IPS-20b (cell line): ENCODE results near the gene VPS50.

Experiments
- H3K27ac ChIP-seq: one replicate; pipeline ENCODE4 v1.5.1; 2013; ENCODE audit warnings: low read length
- H3K27me3 ChIP-seq: 2 replicates; pipeline ENCODE4 v1.6.1; 2013; ENCODE audit warnings: mild to moderate bottlenecking, low read length, inconsistent platforms; ENCODE audit not compliant: insufficient read depth
- H3K36me3 ChIP-seq: 2 replicates; pipeline ENCODE4 v1.6.1; 2013; ENCODE audit warnings: low read depth, mild to moderate bottlenecking, inconsistent platforms, low read length, moderate library complexity; ENCODE audit not compliant: insufficient read depth
- H3K4me1 ChIP-seq: 2 replicates; pipeline ENCODE4 v1.6.1; 2013; ENCODE audit warnings: mild to moderate bottlenecking, control low read depth, inconsistent platforms, low read length, moderate library complexity; ENCODE audit not compliant: insufficient read depth
- H3K4me3 ChIP-seq: 2 replicates; pipeline ENCODE4 v1.5.1; 2013; ENCODE audit warnings: mild to moderate bottlenecking, low read length, inconsistent platforms
- H3K9ac ChIP-seq: 2 replicates; pipeline ENCODE4 v1.6.1; 2013; ENCODE audit warnings: low read depth, mild to moderate bottlenecking, inconsistent platforms, low read length, moderate library complexity
- H3K9me3 ChIP-seq: 2 replicates; pipeline ENCODE4 v1.6.1; 2013; ENCODE audit warnings: mild to moderate bottlenecking, low read depth, low read length, inconsistent platforms; ENCODE audit not compliant: insufficient read depth

VPS50 gene

GRCh38 chr7:93374345-93374940, 142.3 kb downstream of the VPS50 start:
- H3K4me1 ChIP-seq: no peaks in the 10 kb centered on the region
- H3K36me3 ChIP-seq: no peaks in the 10 kb centered on the region
- H3K9ac ChIP-seq: no peak overlapping the region
- H3K4me3 ChIP-seq: no peak overlapping the region
- no peak overlapping the region for H3K27ac ChIP-seq
- H3K27me3 ChIP-seq: no peaks in the 10 kb centered on the region
- H3K9me3 ChIP-seq: no peaks in the 10 kb centered on the region

DNA sequence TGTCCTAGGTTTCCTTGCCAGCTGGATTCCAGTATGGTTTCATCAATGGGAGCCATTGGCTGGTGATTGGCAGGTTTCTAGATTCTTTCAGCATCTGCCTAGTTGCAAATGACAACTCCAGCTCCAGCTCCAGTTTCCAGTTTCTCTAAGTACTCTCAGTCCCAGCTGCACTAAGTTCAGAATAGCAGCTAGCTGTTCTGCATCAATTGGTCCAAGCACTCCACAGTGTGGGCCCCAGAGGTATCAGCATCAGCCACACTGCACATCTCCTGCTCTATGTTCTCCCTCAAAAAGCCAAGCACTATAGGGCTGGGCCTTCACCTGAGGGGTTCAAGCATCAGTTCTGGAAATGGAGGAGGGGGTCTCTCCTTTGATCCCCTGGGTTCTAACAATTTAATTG, 143.4 kb downstream of the VPS50 start:
- no peak overlapping the region for H3K4me3 ChIP-seq
- no peaks in the 10 kb centered on the region for H3K27me3 ChIP-seq
- H3K4me1 ChIP-seq: no peaks in the 10 kb centered on the region
- H3K9ac ChIP-seq: no peak overlapping the region
- H3K27ac ChIP-seq: no peak overlapping the region
- H3K36me3 ChIP-seq: no peaks in the 10 kb centered on the region
- no peaks in the 10 kb centered on the region for H3K9me3 ChIP-seq

DNA sequence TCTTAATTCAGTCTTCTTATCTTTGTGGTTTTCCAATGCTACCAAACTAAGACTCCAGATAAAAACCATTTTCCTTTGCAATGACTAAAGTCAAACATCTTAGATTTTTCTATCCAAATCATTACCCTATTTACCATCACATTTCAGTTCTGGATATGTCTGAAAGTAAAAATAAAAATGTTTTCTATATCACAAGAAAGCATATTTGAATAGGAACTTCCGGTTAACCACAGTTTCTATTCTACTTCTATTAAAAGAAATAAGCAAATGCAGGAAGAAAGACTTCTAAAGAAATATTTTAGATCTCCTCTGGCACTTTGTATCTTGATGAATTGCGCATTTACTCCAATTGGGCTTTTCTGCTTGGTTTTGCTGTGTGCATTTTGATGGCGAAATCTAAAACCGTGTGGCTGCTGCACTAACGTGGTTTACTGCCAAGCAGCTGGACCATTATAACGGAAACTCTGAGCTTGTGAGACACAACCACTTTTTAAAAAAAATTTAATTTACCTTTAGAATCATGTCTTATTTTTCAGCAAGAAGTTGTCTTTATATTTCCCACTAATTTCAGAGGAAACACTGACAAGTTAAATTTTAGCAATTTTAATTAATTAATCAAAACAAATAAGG, 146.1 kb downstream of the VPS50 start:
- H3K36me3 ChIP-seq: no peaks in the 10 kb centered on the region
- no peaks in the 10 kb centered on the region for H3K4me1 ChIP-seq
- no peak overlapping the region for H3K9ac ChIP-seq
- no peaks in the 10 kb centered on the region for H3K27me3 ChIP-seq
- H3K9me3 ChIP-seq: no peaks in the 10 kb centered on the region
- no peak overlapping the region for H3K27ac ChIP-seq
- H3K4me3 ChIP-seq: no peak overlapping the region

GRCh38 chr7:93382362-93382761, 150.2 kb downstream of the VPS50 start:
- H3K4me1 ChIP-seq: no peaks in the 10 kb centered on the region
- no peaks in the 10 kb centered on the region for H3K36me3 ChIP-seq
- H3K27me3 ChIP-seq: no peaks in the 10 kb centered on the region
- no peak overlapping the region for H3K9ac ChIP-seq
- H3K9me3 ChIP-seq: no peaks in the 10 kb centered on the region
- no peak overlapping the region for H3K27ac ChIP-seq
- no peak overlapping the region for H3K4me3 ChIP-seq

- Histone ChIP-seq H3K27ac (no peak overlapping the region), H3K4me1 (peaks cover 16% of the 10 kb centered on the region), H3K9me3 (no peaks in the 10 kb centered on the region), H3K36me3 (no peaks in the 10 kb centered on the region), H3K4me3 (no peak overlapping the region), H3K9ac (no peak overlapping the region), H3K27me3 (no peaks in the 10 kb centered on the region)
These were observed 158.5 kb downstream of the VPS50 start for GRCh38 chr7:93390660-93391059.

DNA sequence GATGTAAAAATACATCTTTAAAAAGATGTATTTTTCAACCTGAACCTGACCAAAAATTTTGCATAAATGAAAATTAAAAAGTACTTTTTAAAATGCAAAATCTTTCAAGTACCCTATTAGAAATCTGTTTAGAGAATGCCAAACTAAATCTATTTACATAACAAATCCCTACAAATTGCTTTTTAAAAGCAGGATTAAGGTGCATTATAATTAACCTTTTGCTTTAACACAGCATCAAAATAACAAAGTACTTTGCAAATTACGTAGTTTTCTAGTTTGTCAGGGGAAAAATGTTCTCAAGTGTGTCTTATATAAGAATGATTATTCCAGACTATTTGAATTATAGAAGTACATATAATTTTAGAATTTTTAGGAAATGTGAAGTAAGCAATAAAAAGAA, 160.8 kb downstream of the VPS50 start:
- H3K9ac ChIP-seq: no peak overlapping the region
- peaks cover 16% of the 10 kb centered on the region for H3K4me1 ChIP-seq
- H3K27me3 ChIP-seq: no peaks in the 10 kb centered on the region
- no peak overlapping the region; the same call in 1 of the 2 replicates for H3K4me3 ChIP-seq
- no peaks in the 10 kb centered on the region for H3K9me3 ChIP-seq
- no peak overlapping the region for H3K27ac ChIP-seq
- H3K36me3 ChIP-seq: no peaks in the 10 kb centered on the region

DNA sequence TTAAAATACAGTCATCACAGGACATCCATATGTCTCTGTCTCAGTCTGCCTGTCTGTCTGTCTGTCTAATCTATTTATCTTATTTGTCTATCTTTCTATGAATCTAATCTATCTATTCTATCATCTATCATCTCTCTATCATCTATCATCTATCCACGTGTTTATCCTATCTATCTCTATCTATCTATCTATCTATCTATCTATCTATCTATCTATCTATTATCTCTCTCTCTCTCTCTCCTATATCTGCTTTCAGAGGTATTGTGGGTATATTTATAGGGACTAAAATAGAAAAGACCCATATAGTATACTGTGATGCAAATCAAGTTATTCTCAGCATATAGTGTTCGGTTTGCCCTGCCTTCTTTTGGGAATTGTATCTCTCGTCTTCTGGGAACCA, 167.5 kb downstream of the VPS50 start:
- Histone ChIP-seq H3K4me3 (no peak overlapping the region), H3K36me3 (no peaks in the 10 kb centered on the region), H3K27ac (no peak overlapping the region), H3K4me1 (peaks cover 2% of the 10 kb centered on the region; the same call in 1 of the 2 replicates), H3K9ac (no peak overlapping the region), H3K9me3 (no peaks in the 10 kb centered on the region), H3K27me3 (no peaks in the 10 kb centered on the region)

- H3K4me1 ChIP-seq: no peaks in the 10 kb centered on the region
- H3K4me3 ChIP-seq: no peak overlapping the region
- no peak overlapping the region for H3K27ac ChIP-seq
- no peaks in the 10 kb centered on the region for H3K36me3 ChIP-seq
- peaks cover 6% of the 10 kb centered on the region; the same call in 1 of the 2 replicates for H3K9me3 ChIP-seq
- no peak overlapping the region for H3K9ac ChIP-seq
- no peaks in the 10 kb centered on the region for H3K27me3 ChIP-seq
These were observed 170.8 kb downstream of the VPS50 start for GRCh38 chr7:93402944-93403343.

- Histone ChIP-seq H3K9me3 (peaks cover 6% of the 10 kb centered on the region; the same call in 1 of the 2 replicates), H3K4me1 (no peaks in the 10 kb centered on the region), H3K4me3 (no peak overlapping the region), H3K36me3 (no peaks in the 10 kb centered on the region), H3K27me3 (no peaks in the 10 kb centered on the region), H3K9ac (no peak overlapping the region), H3K27ac (no peak overlapping the region)
These were observed 175.1 kb downstream of the VPS50 start for GRCh38 chr7:93407239-93407638.

- Histone ChIP-seq H3K27ac (no peak overlapping the region), H3K36me3 (no peaks in the 10 kb centered on the region), H3K9ac (no peak overlapping the region), H3K4me1 (peaks cover 2% of the 10 kb centered on the region; the same call in 1 of the 2 replicates), H3K9me3 (peaks cover 6% of the 10 kb centered on the region; the same call in 1 of the 2 replicates), H3K27me3 (no peaks in the 10 kb centered on the region), H3K4me3 (no peak overlapping the region)
These were observed 177.2 kb downstream of the VPS50 start for GRCh38 chr7:93409324-93409723.
